Measurements from ENCODE around the gene KRT74.

The KRT74 gene

DNA sequence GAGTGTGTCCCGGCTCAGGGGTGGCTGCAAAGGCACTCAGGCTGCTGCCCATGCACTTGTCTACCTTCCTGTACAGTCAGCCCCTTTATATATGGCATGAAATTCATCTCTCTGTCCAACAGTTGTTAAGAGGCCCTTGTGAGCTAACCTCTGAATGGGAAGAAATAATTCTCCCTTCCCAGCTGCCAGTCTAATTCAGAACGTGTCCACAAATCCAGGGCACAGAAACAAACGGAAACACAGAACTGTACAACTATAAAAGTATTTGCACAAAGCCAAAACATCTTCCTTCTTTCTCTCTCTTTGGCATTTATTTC lies 54.3 kb downstream of the KRT74 start:
- no peak for FAIRE-seq

DNA sequence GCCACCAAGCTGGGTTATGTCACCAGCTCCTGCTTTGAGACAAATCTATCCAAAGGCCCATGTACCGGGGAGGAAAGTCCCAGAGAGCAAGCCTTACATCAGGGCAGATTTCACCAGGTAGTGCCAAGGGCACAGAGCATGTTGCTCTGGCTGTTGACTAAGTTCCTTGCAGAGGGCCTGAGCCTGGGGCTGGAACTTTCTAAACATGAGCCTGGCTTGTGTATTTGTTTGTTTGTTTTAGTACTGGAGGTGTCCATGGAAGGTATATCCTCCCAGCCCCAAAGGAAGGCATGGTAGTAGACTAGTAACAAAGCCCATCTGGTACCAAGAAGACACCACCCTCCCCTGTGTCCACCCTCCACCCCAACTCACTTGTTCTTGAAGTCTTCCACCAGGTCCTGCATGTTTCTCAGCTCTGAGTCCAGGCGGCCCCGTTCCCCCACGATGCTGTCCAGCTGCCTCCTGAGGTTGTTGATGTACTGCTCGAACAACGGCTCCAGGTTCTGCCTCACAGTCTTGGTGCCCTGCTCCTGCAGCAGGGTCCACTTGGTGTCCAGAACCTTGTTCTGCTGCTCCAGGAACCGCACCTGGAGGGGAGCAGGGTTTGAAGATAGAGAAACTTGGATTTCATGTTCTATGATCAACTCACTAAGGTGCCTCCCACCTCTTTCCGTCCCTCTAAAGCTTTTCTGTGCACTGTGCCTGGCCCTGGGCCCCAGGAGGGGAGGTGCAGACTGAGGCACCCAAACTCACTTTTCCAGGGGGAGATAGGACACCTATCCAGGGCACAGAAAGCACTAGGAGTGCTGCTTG lies 54.9 kb downstream of the KRT74 start:
- FAIRE-seq = no peak

DNA sequence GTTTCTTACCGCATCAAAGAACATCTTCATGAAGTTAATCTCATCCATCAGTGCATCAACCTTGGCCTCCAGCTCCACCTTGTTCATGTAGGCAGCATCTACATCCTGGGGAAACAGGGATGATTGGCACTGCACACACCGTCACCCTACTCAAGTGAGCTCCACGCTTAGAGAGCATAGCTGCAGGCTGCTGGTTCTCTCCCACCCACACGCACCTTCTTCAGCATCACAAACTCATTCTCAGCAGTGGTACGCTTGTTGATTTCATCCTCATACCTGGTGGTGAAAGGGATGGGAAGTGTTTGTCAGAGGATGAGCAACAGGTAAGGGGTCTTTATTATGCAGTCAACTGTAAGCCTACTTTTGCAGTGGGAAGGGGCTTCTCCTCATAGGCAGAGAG lies 55.8 kb downstream of the KRT74 start:
- no peak for FAIRE-seq

DNA sequence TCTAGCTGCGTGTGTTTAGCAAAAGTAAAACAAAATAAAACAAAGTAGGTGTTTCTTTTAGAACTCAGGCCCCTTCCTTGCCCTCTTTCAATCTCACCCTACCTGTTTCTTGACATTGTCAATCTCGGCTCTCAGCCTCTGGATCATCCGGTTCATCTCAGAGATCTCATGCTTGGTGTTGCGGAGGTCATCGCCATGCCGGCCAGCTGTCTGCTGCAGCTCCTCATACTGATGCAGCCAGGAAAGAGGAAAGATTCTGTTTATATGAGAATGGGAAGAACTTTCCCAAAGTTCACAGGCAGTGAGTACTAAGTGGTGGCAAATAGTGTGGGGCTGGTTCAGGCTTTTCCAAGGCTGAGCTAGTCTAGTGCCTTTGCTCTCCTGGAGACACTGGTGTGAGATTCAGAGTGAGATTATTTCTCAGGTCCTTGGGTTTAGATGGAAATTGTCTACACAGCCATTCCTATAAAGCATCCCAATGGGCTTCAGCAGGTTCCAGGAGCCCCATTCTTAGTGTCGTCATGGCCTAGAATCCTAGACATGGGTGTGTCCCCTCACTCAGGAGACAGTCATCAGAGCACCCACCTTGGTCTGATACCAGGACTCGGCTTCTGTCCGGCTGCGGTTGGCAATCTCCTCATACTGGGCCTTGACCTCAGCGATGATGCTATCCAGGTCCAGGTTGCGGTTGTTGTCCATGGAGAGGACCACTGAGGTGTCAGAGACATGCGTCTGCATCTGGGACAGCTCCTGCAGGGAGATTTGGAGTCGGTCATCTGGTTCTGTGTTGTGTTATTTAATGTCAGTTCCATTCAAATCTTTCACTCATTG lies 56.4 kb downstream of the KRT74 start:
- no peak for FAIRE-seq

DNA sequence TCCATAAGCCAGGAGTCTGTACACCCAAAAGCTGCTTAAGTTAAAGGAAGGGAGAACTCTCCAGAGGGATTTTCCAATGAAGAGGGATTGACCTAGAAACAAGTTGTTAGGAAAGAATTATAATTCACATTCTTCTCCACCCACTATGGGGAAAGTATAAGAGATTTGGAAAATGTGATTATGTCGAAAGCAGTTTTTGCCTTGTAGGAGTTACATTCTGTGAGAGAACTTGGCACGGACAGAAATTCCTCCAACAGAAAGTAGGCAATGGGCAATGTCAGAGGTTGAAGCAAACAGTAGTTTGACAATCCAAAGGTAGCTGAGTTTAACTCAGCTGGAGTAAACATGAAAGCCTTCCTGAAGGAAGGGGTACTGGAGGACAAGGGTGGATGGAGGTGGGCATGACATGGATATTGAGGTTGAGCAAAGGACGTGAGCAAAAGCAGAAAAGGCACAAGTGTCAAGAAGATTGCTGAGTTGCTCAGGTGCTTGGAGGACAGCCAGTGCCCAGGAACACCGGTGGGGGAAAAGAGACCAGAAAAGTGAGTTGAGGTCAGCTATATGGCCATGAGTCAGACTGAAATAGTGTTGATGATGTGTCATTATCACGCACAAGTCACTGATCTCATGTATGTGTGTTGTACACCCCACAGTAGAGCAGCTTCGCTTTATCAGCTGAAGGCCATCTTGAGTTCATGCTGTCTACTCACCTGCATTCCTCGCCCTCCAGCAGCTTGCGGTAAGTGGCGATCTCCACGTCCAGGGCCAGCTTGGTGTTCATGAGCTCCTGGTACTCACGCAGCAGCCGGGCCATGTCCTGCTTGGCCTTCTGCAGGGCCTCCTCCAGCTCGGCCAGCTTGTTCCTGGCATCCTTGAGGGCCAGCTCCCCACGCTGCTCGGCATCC lies 57.5 kb downstream of the KRT74 start:
- FAIRE-seq = no peak

Measured in endometrium (tissue), 2 donors.